ENCODE results near the gene EMID1. TPM values are rescaled to one million over a fixed set of nuclear protein-coding genes. Genes with fewer than 3 reads are reported as not detected.
A peak's percentile ranks its signal among the peaks of the same experiment; 100 is the strongest.

The EMID1 gene
- total RNA-seq, 1 donor from 2014 or later = 6.7 TPM

GRCh38 chr22:29269230-29269604, 63.5 kb downstream of the EMID1 start:
- peaks cover 33% of the 10 kb centered on the region for H3K36me3 Mint-ChIP-seq
- Histone ChIP-seq H3K27ac (peak overlapping the region; percentile 100), H3K79me2 (ENCODE audit: low read depth) (peaks cover 84% of the 10 kb centered on the region), H3K9ac (peak overlapping the region; percentile 100), H3F3A (ENCODE audit: low read depth) (peaks cover 12% of the 10 kb centered on the region), H3K4me2 (peak overlapping the region; percentile 95), H2AFZ (replicated peaks) (no peak overlapping the region), H3K27me3 (no peaks in the 10 kb centered on the region), H4K20me1 (ENCODE audit: low read depth) (peaks cover 57% of the 10 kb centered on the region), H3K36me3 (peaks cover 13% of the 10 kb centered on the region), H3K9me3 (ENCODE audit: low read depth) (no peaks in the 10 kb centered on the region), H3K4me3 (peak overlapping the region; percentile 89), H3K4me1 (peaks cover 40% of the 10 kb centered on the region)
- peak overlapping the region; percentile 98 for H3K27ac Mint-ChIP-seq
- H3K27me3 Mint-ChIP-seq (ENCODE audit: insufficient read depth, low read depth) = peaks cover 12% of the 10 kb centered on the region
- TF ChIP-seq CTCF (IDR thresholded peaks at IDR 0.05) (no peak), EZH2phosphoT487 (IDR thresholded peaks at IDR 0.05) (no peak), EZH2 (IDR thresholded peaks at IDR 0.05) (no peak)
- H3K9me3 Mint-ChIP-seq = no peaks in the 10 kb centered on the region
- peaks cover 54% of the 10 kb centered on the region for H3K4me1 Mint-ChIP-seq
- DNase-seq (ENCODE audit: low spot score) = no peak
- peak overlapping the region; percentile 95 for H3K4me3 Mint-ChIP-seq

GRCh38 chr22:29269731-29270474, 64.2 kb downstream of the EMID1 start:
- Histone ChIP-seq H3K9me3 (ENCODE audit: low read depth) (no peaks in the 10 kb centered on the region), H3K27ac (no peak overlapping the region), H4K20me1 (ENCODE audit: low read depth) (peaks cover 64% of the 10 kb centered on the region), H2AFZ (replicated peaks) (no peak overlapping the region), H3K36me3 (peaks cover 16% of the 10 kb centered on the region), H3K4me1 (peaks cover 40% of the 10 kb centered on the region), H3K79me2 (ENCODE audit: low read depth) (peaks cover 91% of the 10 kb centered on the region), H3K27me3 (no peaks in the 10 kb centered on the region), H3K9ac (peak overlapping the region; percentile 100), H3K4me2 (peak overlapping the region; percentile 95), H3K4me3 (peak overlapping the region; percentile 89), H3F3A (ENCODE audit: low read depth) (peaks cover 12% of the 10 kb centered on the region)
- DNase-seq (ENCODE audit: low spot score) = peak; percentile 24
- peak overlapping the region; percentile 95 for H3K4me3 Mint-ChIP-seq
- H3K36me3 Mint-ChIP-seq = peaks cover 38% of the 10 kb centered on the region
- TF ChIP-seq EZH2phosphoT487 (IDR thresholded peaks at IDR 0.05) = no peak
- no peak for TF ChIP-seq CTCF (IDR thresholded peaks at IDR 0.05)
- no peak for TF ChIP-seq EZH2 (IDR thresholded peaks at IDR 0.05)
- no peaks in the 10 kb centered on the region for H3K9me3 Mint-ChIP-seq
- peak overlapping the region; percentile 98 for H3K27ac Mint-ChIP-seq
- peaks cover 54% of the 10 kb centered on the region for H3K4me1 Mint-ChIP-seq
- H3K27me3 Mint-ChIP-seq (ENCODE audit: insufficient read depth, low read depth) = peaks cover 12% of the 10 kb centered on the region

GRCh38 chr22:29270475-29271271, 65.0 kb downstream of the EMID1 start:
- Histone ChIP-seq H3F3A (ENCODE audit: low read depth) (peaks cover 12% of the 10 kb centered on the region), H3K36me3 (peaks cover 19% of the 10 kb centered on the region), H4K20me1 (ENCODE audit: low read depth) (peaks cover 72% of the 10 kb centered on the region), H2AFZ (replicated peaks) (no peak overlapping the region), H3K4me2 (peak overlapping the region; percentile 95), H3K27me3 (no peaks in the 10 kb centered on the region), H3K4me3 (peak overlapping the region; percentile 89), H3K9me3 (ENCODE audit: low read depth) (no peaks in the 10 kb centered on the region), H3K79me2 (ENCODE audit: low read depth) (peaks cover 97% of the 10 kb centered on the region), H3K27ac (no peak overlapping the region), H3K4me1 (peaks cover 40% of the 10 kb centered on the region), H3K9ac (peak overlapping the region; percentile 15)
- no peak for TF ChIP-seq CTCF (IDR thresholded peaks at IDR 0.05)
- no peak for TF ChIP-seq EZH2phosphoT487 (IDR thresholded peaks at IDR 0.05)
- no peak for TF ChIP-seq EZH2 (IDR thresholded peaks at IDR 0.05)
- Mint-ChIP-seq H3K36me3 (peaks cover 44% of the 10 kb centered on the region), H3K27ac (no peak overlapping the region), H3K27me3 (ENCODE audit: insufficient read depth, low read depth) (peaks cover 12% of the 10 kb centered on the region), H3K9me3 (no peaks in the 10 kb centered on the region), H3K4me1 (peaks cover 54% of the 10 kb centered on the region), H3K4me3 (peak overlapping the region; percentile 95)
- peak; percentile 34 for DNase-seq (ENCODE audit: low spot score)

Data from neural progenitor cell (in vitro differentiated cells).